Endothelial cell of umbilical vein (primary cell): Measurements from ENCODE around the gene SPP1.

Source experiments
- CTCF ChIP-seq, 2 donors: IDR thresholded peaks; 1 replicate in 1 of 2; 2 replicates in 1 of 2; pipeline ENCODE4 v1.5.1; 2011; ENCODE audit warnings: low read length in 2 of 2, mild to moderate bottlenecking in 2 of 2, moderate library complexity in 2 of 2, control low read depth in 1 of 2, inconsistent platforms in 1 of 2, low read depth in 1 of 2; ENCODE audit not compliant: insufficient read depth in 1 of 2; ENCODE audit errors: extremely low read depth in 1 of 2
- EZH2 ChIP-seq: IDR thresholded peaks from 2 replicates; pipeline ENCODE4 v1.6.1; 2012; ENCODE audit warnings: borderline replicate concordance, low read depth, mild to moderate bottlenecking, moderate library complexity, low read length, inconsistent platforms; ENCODE audit not compliant: severe bottlenecking
- FOS ChIP-seq: IDR thresholded peaks from 2 replicates; pipeline ENCODE4 v1.6.1; 2011; ENCODE audit warnings: mild to moderate bottlenecking, low read length, moderate library complexity, borderline replicate concordance; ENCODE audit not compliant: insufficient read depth
- GATA2 ChIP-seq: IDR thresholded peaks from 2 replicates; pipeline ENCODE4 v1.7.0; 2011; ENCODE audit warnings: low read depth, mild to moderate bottlenecking, moderate library complexity, mixed read lengths, low read length; ENCODE audit not compliant: insufficient read length, insufficient read depth
- POLR2A ChIP-seq: IDR thresholded peaks from 2 replicates; pipeline ENCODE4 v1.6.1; 2012; ENCODE audit warnings: low read depth, mild to moderate bottlenecking, control low read depth, low read length
- POLR2AphosphoS5 ChIP-seq: IDR thresholded peaks from 2 replicates; pipeline ENCODE4 v1.6.1; 2012; ENCODE audit warnings: low read depth, mild to moderate bottlenecking, control low read depth, low read length, moderate library complexity; ENCODE audit not compliant: insufficient read depth

- TF ChIP-seq EZH2 (no peak), CTCF (IDR thresholded peaks at IDR 0.05; ENCODE audit: extremely low read depth in 1 of 2, insufficient read depth in 1 of 2, low read depth in 1 of 2, low read length in 2 of 2) (no peak), POLR2AphosphoS5 (no peak), POLR2A (no peak), FOS (no peak), GATA2 (no peak)
These were observed 31.8 kb upstream of the SPP1 start for GRCh38 chr4:87943660-87944149.
